GM12872 (cell line): Measurements from ENCODE around the gene ZFP36L1.

Experiments
- TF ChIP-seq, protein P1 (sequence below): IDR thresholded peaks from 3 replicates; pipeline ENCODE4 v1.5.1; 2011; ENCODE audit warnings: low read depth, mild to moderate bottlenecking, low read length, moderate library complexity; ENCODE audit not compliant: insufficient read depth

Gene ZFP36L1

DNA sequence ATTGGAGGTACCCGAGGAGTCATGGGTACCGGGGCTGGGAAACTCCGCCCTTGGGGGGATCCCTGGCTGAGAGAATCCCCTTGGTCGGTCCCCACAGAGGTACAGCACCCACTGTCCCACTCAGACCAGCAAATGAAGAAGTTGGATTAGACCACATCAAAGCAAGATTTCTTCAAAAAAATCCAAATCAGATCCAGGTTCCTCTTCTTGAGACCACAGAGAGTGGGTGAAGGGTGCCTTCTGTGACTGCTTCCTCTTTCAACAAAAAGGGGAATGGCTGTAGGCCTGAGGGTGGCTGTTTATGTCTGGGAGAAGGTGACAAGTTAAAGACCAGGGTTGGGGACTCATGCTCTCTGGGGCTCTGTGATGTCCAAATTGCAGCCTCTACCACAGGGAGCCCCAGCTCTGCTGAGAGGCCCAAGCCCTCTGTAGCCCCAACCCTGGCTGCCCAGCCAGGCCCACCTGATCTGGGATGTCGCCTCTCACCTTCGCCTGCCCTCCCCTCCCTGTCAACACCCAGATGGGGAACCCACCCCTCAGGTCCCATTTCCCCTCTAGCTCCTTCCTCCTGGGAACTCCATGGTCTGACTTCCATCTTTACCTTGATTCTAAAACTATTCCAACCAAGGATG lies 50.9 kb downstream of the ZFP36L1 start:
- TF ChIP-seq, protein P1, sequence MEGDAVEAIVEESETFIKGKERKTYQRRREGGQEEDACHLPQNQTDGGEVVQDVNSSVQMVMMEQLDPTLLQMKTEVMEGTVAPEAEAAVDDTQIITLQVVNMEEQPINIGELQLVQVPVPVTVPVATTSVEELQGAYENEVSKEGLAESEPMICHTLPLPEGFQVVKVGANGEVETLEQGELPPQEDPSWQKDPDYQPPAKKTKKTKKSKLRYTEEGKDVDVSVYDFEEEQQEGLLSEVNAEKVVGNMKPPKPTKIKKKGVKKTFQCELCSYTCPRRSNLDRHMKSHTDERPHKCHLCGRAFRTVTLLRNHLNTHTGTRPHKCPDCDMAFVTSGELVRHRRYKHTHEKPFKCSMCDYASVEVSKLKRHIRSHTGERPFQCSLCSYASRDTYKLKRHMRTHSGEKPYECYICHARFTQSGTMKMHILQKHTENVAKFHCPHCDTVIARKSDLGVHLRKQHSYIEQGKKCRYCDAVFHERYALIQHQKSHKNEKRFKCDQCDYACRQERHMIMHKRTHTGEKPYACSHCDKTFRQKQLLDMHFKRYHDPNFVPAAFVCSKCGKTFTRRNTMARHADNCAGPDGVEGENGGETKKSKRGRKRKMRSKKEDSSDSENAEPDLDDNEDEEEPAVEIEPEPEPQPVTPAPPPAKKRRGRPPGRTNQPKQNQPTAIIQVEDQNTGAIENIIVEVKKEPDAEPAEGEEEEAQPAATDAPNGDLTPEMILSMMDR: no peak

DNA sequence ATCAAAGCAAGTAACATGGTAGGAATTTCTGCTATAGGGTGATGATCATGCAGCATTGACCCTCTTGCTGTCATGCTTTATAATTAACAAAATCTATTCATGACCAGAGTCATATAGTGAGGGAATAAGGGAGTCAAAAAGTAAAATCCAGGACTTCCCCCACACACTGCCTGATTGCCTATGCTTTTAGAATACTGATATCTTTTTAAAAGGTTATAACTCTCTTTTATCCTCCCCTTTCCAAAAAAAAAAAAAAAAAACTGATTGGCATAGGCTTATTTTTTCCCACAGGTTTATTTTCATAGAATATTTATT lies 51.4 kb downstream of the ZFP36L1 start:
- TF ChIP-seq, protein P1: no peak

DNA sequence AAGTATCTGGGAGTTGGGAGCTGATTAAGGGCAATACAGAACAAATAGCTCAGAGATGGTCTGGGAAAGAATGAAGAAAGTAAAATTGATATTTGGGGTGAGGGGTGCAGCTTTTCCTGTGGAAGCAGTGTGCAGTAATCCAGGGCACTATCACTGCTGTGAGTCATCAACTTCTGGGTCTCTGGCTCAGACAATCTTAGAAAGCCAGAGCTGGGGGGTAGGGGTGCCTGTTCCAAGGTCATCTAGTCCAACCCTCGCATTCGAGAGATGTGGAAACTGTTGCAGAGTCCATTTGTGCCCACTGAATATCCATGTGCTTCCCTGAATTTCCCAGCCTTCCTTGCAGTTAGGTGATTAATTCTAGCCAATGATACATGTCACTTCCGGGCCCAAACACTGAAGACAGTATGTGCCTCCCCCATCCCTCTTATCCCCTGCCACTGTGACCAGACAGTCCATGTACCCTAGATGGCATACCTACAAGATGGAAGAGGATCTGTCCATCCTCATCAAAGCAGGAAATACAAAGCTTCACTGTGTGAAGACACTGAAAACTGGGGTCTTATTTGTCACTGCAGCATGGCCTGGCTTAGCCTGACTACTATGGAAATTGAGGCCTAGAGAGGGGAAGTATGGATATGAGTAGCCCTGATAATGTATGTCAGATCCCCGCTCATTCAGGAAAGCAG lies 51.9 kb downstream of the ZFP36L1 start:
- TF ChIP-seq, protein P1: no peak

DNA sequence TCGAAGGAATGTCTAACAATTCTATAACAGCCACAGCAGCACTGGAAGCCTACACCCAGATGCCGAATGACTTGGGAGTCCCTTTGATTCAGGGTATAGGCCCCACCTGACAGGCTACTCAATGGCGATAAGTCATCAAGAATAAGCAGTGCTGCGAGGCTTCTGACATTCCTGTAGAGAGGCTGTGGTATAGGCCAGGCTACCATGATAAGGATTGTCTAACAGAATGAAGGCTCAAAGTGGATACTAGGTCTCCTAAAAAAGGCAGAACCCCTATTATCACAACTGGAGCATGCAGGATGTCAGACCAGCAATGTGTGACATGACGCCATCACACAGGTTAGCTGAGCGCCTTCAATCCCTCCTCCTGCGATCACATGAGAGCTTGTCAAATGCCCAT lies 53.2 kb downstream of the ZFP36L1 start:
- TF ChIP-seq, protein P1: no peak

DNA sequence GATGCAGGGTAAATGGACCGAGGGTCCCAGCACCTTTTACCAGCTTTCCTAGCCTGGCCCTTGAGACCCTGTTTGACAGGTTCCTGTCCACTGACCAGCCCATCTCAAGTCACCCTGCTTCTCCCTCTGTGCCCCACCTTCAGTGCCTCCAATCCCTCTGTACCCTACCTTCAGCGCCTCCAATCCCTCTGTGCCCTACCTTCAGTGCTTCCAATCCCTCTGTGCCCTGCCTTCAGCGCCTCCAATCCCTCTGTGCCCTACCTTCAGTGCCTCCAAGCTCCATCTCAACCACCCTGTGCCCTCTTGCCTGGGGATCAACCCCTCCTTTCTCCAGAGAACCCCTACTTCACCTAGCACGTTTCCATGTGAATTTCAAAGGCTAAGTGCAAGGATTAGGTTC lies 54.3 kb downstream of the ZFP36L1 start:
- TF ChIP-seq, protein P1: no peak
